SU-DHL-6 (cell line): ENCODE results near the gene TMEM237.

Experiments
- H2AFZ ChIP-seq: fragments of 200-600 bp; sonication (generic); 2 replicates; pipeline ENCODE4 v1.6.1; 2014; ENCODE audit warnings: low read depth, mild to moderate bottlenecking, moderate library complexity, mixed read lengths, antibody characterized with exemption, low read length; ENCODE audit not compliant: severe bottlenecking
- H3F3A ChIP-seq: fragments of 200-600 bp; shearing (Covaris generic); 2 replicates; pipeline ENCODE4 v1.6.0; 2016; ENCODE audit warnings: antibody characterized with exemption, mild to moderate bottlenecking; ENCODE audit not compliant: insufficient read depth
- H3K27ac ChIP-seq: fragments of 200-600 bp; sonication (generic); 2 replicates; pipeline ENCODE4 v1.5.1; 2016; ENCODE audit warnings: low read depth, mild to moderate bottlenecking, low read length, moderate library complexity, mixed read lengths
- H3K27me3 ChIP-seq: fragments of 200-600 bp; sonication (generic), shearing (Covaris generic); 2 replicates; pipeline ENCODE4 v1.6.0; 2014; ENCODE audit warnings: mild to moderate bottlenecking, low read length
- H3K36me3 ChIP-seq: fragments of 200-600 bp; sonication (generic); 2 replicates; pipeline ENCODE4 v1.6.1; 2014; ENCODE audit warnings: mild to moderate bottlenecking, low read length, mixed read lengths
- H3K4me2 ChIP-seq: fragments of 300-600, 200-600 bp; shearing (Covaris generic), sonication (generic); 2 replicates; pipeline ENCODE4 v1.6.0; 2014; ENCODE audit warnings: low read length, low read depth, mild to moderate bottlenecking; ENCODE audit not compliant: poor library complexity, severe bottlenecking
- H3K4me3 ChIP-seq: fragments of 200-600 bp; sonication (generic); 2 replicates; pipeline ENCODE4 v1.5.1; 2014; ENCODE audit warnings: antibody characterized with exemption, low read length, mild to moderate bottlenecking, mixed read lengths; ENCODE audit not compliant: insufficient read depth, poor library complexity, severe bottlenecking
- H3K79me2 ChIP-seq: fragments of 200-600 bp; sonication (generic); 2 replicates; pipeline ENCODE4 v1.6.1; 2014; ENCODE audit warnings: mild to moderate bottlenecking, low read length, moderate library complexity; ENCODE audit not compliant: insufficient read depth
- H3K9ac ChIP-seq: fragments of 200-600 bp; sonication (generic); 2 replicates; pipeline ENCODE4 v1.7.0; 2014; ENCODE audit warnings: mild to moderate bottlenecking, low read length
- H3K9me2 ChIP-seq: fragments of 200-600 bp; sonication (generic); replicated peaks from 2 replicates; pipeline ENCODE4 v1.6.1; 2014; ENCODE audit warnings: low read length; ENCODE audit not compliant: insufficient read depth
- H3K9me3 ChIP-seq: fragments of 200-600 bp; sonication (generic); 2 replicates; pipeline ENCODE4 v1.6.1; 2014; ENCODE audit warnings: low read length, mixed read lengths; ENCODE audit not compliant: insufficient read depth
- H4K20me1 ChIP-seq: fragments of 200-600 bp; sonication (generic); 2 replicates; pipeline ENCODE4 v1.6.1; 2014; ENCODE audit warnings: low read depth, mild to moderate bottlenecking, antibody characterized with exemption, low read length, moderate library complexity, mixed read lengths
- CTCF ChIP-seq: fragments of 200-600 bp; sonication (generic); IDR thresholded peaks from one replicate; pipeline ENCODE4 v1.5.1; 2017; ENCODE audit warnings: antibody characterized with exemption, mild to moderate bottlenecking, low read length, moderate library complexity; ENCODE audit not compliant: insufficient read depth, poor library complexity, severe bottlenecking
- EZH2phosphoT487 ChIP-seq: fragments of 200-600 bp; sonication (generic), shearing (Covaris generic); conservative IDR thresholded peaks from 2 replicates; pipeline ENCODE4 v1.6.1; 2018; ENCODE audit warnings: mild to moderate bottlenecking, antibody characterized with exemption, low read length, moderate library complexity, mixed read lengths

The TMEM237 gene

DNA sequence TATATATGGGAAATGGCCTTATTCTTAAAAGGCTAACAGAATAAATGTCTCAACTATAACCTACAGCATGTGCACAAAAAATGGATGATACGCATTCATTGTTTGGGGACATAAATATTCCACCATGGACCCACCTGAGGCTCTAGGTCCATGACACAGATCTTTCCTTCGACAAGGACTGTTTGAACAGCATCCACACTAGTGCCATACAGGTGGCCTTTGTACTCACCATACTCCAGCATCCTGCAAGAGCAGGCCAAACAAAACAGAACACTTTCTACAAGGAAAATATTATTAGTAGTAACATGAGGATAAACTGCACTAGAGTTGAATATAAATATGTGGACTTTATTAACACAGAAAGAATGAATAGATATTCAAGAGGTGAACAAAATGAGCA, 6.1 kb upstream of the TMEM237 start:
- no peak for TF ChIP-seq CTCF
- no peak for TF ChIP-seq EZH2phosphoT487
- H3K79me2 ChIP-seq: no peaks in the 10 kb centered on the region
- H3K9ac ChIP-seq: no peak overlapping the region
- no peak overlapping the region for H3K4me2 ChIP-seq
- H3K27ac ChIP-seq: no peak overlapping the region
- H3F3A ChIP-seq: no peaks in the 10 kb centered on the region; the same call in 1 of the 2 replicates
- H4K20me1 ChIP-seq: no peaks in the 10 kb centered on the region
- no peaks in the 10 kb centered on the region for H3K9me2 ChIP-seq
- H2AFZ ChIP-seq: no peak overlapping the region
- H3K9me3 ChIP-seq: no peaks in the 10 kb centered on the region
- no peaks in the 10 kb centered on the region for H3K36me3 ChIP-seq
- H3K4me3 ChIP-seq: no peak overlapping the region
- no peaks in the 10 kb centered on the region for H3K27me3 ChIP-seq

- TF ChIP-seq CTCF (no peak), EZH2phosphoT487 (no peak)
- H4K20me1 ChIP-seq: no peaks in the 10 kb centered on the region
- H3K27ac ChIP-seq: no peak overlapping the region
- no peaks in the 10 kb centered on the region for H3K36me3 ChIP-seq
- H3F3A ChIP-seq: peaks cover 3% of the 10 kb centered on the region; the same call in 1 of the 2 replicates
- H3K9me3 ChIP-seq: no peaks in the 10 kb centered on the region
- no peak overlapping the region for H2AFZ ChIP-seq
- no peaks in the 10 kb centered on the region for H3K79me2 ChIP-seq
- no peak overlapping the region for H3K9ac ChIP-seq
- H3K9me2 ChIP-seq: no peaks in the 10 kb centered on the region
- no peak overlapping the region for H3K4me3 ChIP-seq
- H3K4me2 ChIP-seq: no peak overlapping the region
- no peaks in the 10 kb centered on the region for H3K27me3 ChIP-seq
These were observed 4.1 kb upstream of the TMEM237 start for GRCh38 chr2:201647431-201647830.

DNA sequence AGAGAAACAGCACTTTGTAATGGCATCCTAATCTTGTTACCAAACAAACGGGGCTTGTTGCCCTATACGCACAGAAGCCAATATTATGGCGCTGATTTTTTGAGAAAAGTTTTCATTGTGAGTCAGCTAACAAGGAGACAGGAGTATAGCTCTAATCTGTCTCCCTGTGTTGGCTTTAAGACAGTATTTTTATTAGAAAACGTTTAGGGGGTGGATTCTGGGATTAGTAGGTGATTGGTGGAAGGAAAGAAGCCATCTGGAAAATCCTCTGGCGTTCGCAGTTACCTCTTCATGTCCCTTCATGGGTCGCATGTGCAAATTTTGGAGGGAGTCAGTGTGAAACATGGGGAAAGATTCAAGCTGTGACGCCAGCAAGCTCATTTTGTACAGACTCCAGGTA, 698 bp upstream of the TMEM237 start:
- H3K9me2 ChIP-seq: no peaks in the 10 kb centered on the region
- no peak overlapping the region for H3K4me2 ChIP-seq
- H3K27ac ChIP-seq: no peak overlapping the region
- no peaks in the 10 kb centered on the region for H4K20me1 ChIP-seq
- no peak overlapping the region for H2AFZ ChIP-seq
- no peak for TF ChIP-seq CTCF
- TF ChIP-seq EZH2phosphoT487: no peak
- no peak overlapping the region for H3K4me3 ChIP-seq
- H3K36me3 ChIP-seq: no peaks in the 10 kb centered on the region
- H3K9me3 ChIP-seq: no peaks in the 10 kb centered on the region
- H3K79me2 ChIP-seq: peaks cover 6% of the 10 kb centered on the region; the same call in 1 of the 2 replicates
- no peak overlapping the region for H3K9ac ChIP-seq
- H3F3A ChIP-seq: peaks cover 3% of the 10 kb centered on the region; the same call in 1 of the 2 replicates
- no peaks in the 10 kb centered on the region for H3K27me3 ChIP-seq
